CD4-positive, alpha-beta T cell treated with Interleukin-21 for 1 hour (primary cell): ENCODE results near the gene CYP4A11.
"Not testable (repeated sequence)": the region's sequence is repeated elsewhere in the genome, so short reads cannot be mapped to it uniquely, and the experiment has no call there.

ENCODE experiments used
- DNase-seq: peaks from one replicate; pipeline ENCODE4 v3.0.0-alpha.2; 2020

CYP4A11 gene

GRCh38 chr1:46941135-46941694 lies at the start of gene CYP4A11:
CYP4A11 (minus strand) TSS chr1:46941476; CDS start chr1:46941433, 43 bp downstream.
- DNase-seq, result no peak

- not testable (repeated sequence) for DNase-seq
These were observed 49.3 kb upstream of the CYP4A11 start for GRCh38 chr1:46990541-46990940.

GRCh38 chr1:46983830-46984586 lies 42.7 kb upstream of the CYP4A11 start:
- DNase-seq, result no peak

- DNase-seq, result no peak
These were observed 42.0 kb upstream of the CYP4A11 start for GRCh38 chr1:46983166-46983829.

- no peak for DNase-seq
These were observed 27.8 kb upstream of the CYP4A11 start for GRCh38 chr1:46969014-46969619.

- not testable (repeated sequence) for DNase-seq
These were observed 21.0 kb upstream of the CYP4A11 start for GRCh38 chr1:46962272-46962671.

- DNase-seq, result no peak
These were observed 19.9 kb upstream of the CYP4A11 start for GRCh38 chr1:46961066-46961758.

- DNase-seq, result no peak
These were observed 19.0 kb upstream of the CYP4A11 start for GRCh38 chr1:46960250-46960649.

GRCh38 chr1:46955116-46955515 lies 13.8 kb upstream of the CYP4A11 start:
- not testable (repeated sequence) for DNase-seq

GRCh38 chr1:46953847-46954246 lies 12.6 kb upstream of the CYP4A11 start:
- DNase-seq, result not testable (repeated sequence)

GRCh38 chr1:46949417-46949666 lies 8.1 kb upstream of the CYP4A11 start:
- not testable (repeated sequence) for DNase-seq

- no peak for DNase-seq
These were observed 7.5 kb upstream of the CYP4A11 start for GRCh38 chr1:46948629-46949416.

- not testable (repeated sequence) for DNase-seq
These were observed 6.4 kb upstream of the CYP4A11 start for GRCh38 chr1:46947706-46948105.

GRCh38 chr1:46942086-46942485 lies 810 bp upstream of the CYP4A11 start:
- DNase-seq, result no peak

GRCh38 chr1:46940307-46940706 lies 969 bp downstream of the CYP4A11 start:
- DNase-seq, result no peak

- no peak for DNase-seq
These were observed 4.0 kb downstream of the CYP4A11 start for GRCh38 chr1:46937270-46937669.

GRCh38 chr1:46936788-46937187 lies 4.5 kb downstream of the CYP4A11 start:
- no peak for DNase-seq

GRCh38 chr1:46934852-46935251 lies 6.4 kb downstream of the CYP4A11 start:
- DNase-seq, result not testable (repeated sequence)

- not testable (repeated sequence) for DNase-seq
These were observed 9.3 kb downstream of the CYP4A11 start for GRCh38 chr1:46932020-46932419.

- DNase-seq, result no peak
These were observed 10.1 kb downstream of the CYP4A11 start for GRCh38 chr1:46931151-46931550.

GRCh38 chr1:46927249-46927835 lies 13.9 kb downstream of the CYP4A11 start:
- no peak for DNase-seq

GRCh38 chr1:46910790-46911189 lies 30.5 kb downstream of the CYP4A11 start:
- no peak for DNase-seq
